Endodermal cell (in vitro differentiated cells): Measurements from ENCODE around the gene ELMOD1. TPM values are rescaled to one million over a fixed set of nuclear protein-coding genes. Genes with fewer than 3 reads are reported as not detected.

Experiments used
- DNase-seq: peaks from one replicate; pipeline ENCODE4 v3.0.0-alpha.2; 2017
- H3K27ac ChIP-seq: 2 replicates; pipeline ENCODE4 v1.5.1; 2013; ENCODE audit warnings: mild to moderate bottlenecking, low read depth, low read length, moderate library complexity
- H3K27me3 ChIP-seq: 2 replicates; pipeline ENCODE4 v1.6.1; 2013; ENCODE audit warnings: mild to moderate bottlenecking, low read length, moderate library complexity; ENCODE audit not compliant: insufficient read depth, control insufficient read depth, poor library complexity, severe bottlenecking
- H3K36me3 ChIP-seq: 2 replicates; pipeline ENCODE4 v1.7.0; 2013; ENCODE audit warnings: mild to moderate bottlenecking, low read length, moderate library complexity; ENCODE audit not compliant: control insufficient read depth, insufficient read depth
- H3K4me1 ChIP-seq: one replicate; pipeline ENCODE4 v1.7.0; 2013; ENCODE audit warnings: low read length; ENCODE audit not compliant: control insufficient read depth, insufficient read depth
- H3K4me3 ChIP-seq: 2 replicates; pipeline ENCODE4 v1.5.1; 2013; ENCODE audit warnings: mild to moderate bottlenecking, low read length, moderate library complexity
- H3K9ac ChIP-seq: 2 replicates; pipeline ENCODE4 v1.6.1; 2013; ENCODE audit warnings: mild to moderate bottlenecking, low read length, moderate library complexity; ENCODE audit not compliant: poor library complexity, severe bottlenecking; ENCODE audit errors: extremely low read depth
- H3K9me3 ChIP-seq: 2 replicates; pipeline ENCODE4 v1.6.1; 2013; ENCODE audit warnings: mild to moderate bottlenecking, low read length, moderate library complexity; ENCODE audit not compliant: control insufficient read depth
- H3K27ac Mint-ChIP-seq: 2 replicates; pipeline ENCODE4 v1.8.0; 2020; ENCODE audit warnings: mixed read lengths
- H3K27me3 Mint-ChIP-seq: 2 replicates; pipeline ENCODE4 v1.8.0; 2021; ENCODE audit warnings: mild to moderate bottlenecking, mixed read lengths; ENCODE audit not compliant: insufficient read depth
- H3K36me3 Mint-ChIP-seq: 2 replicates; pipeline ENCODE4 v1.8.0; 2020; ENCODE audit warnings: low read depth, mixed read lengths
- H3K4me1 Mint-ChIP-seq: 2 replicates; pipeline ENCODE4 v1.8.0; 2020; ENCODE audit warnings: mixed read lengths
- H3K4me3 Mint-ChIP-seq: 2 replicates; pipeline ENCODE4 v1.8.0; 2020; ENCODE audit warnings: mild to moderate bottlenecking, moderate library complexity, mixed read lengths
- H3K9me3 Mint-ChIP-seq: 2 replicates; pipeline ENCODE4 v1.8.0; 2020; ENCODE audit warnings: mild to moderate bottlenecking, mixed read lengths
- WGBS, 2 experiments: methylation state at CpG; one replicate each; pipeline versions ENCODE4 v1.1.5 to v1.1.7; 2013; ENCODE audit warnings: missing lambda C conversion rate in 2 of 2, mixed read lengths in 1 of 2; ENCODE audit not compliant: insufficient coverage in 1 of 2, insufficient read length in 1 of 2; 5-methylcytosine and 5-hydroxymethylcytosine counted together
- total RNA-seq, 2 donors: library from RNA; stranded (reverse); fragmentation: NEBNext Ultra II Directional in 1 of 2; extraction: Animal tissue kit (Norgen Biotek cat#: 25700) in 1 of 2; gene quantifications; 2 replicates in 1 of 2; 3 replicates in 1 of 2; pipeline ENCODE4 v1.2.1, GENCODE V29; 2021
- TF ChIP-seq, protein P1 (sequence below): fragments of 200-600 bp; sonication (generic); conservative IDR thresholded peaks from 2 replicates; pipeline ENCODE4 v1.5.0; 2021; ENCODE audit warnings: antibody characterized with exemption, mild to moderate bottlenecking

Gene ELMOD1
- total RNA-seq, 2 donors from 2014 or later: 0.46 to 0.60 TPM

GRCh38 chr11:107675902-107676301 is 85.0 kb downstream of the ELMOD1 start:
- Histone ChIP-seq H3K36me3 (no peaks in the 10 kb centered on the region), H3K27ac (no peak overlapping the region), H3K4me1 (no peaks in the 10 kb centered on the region), H3K27me3 (no peaks in the 10 kb centered on the region), H3K9me3 (no peaks in the 10 kb centered on the region), H3K4me3 (no peak overlapping the region), H3K9ac (no peak overlapping the region)
- H3K4me1 Mint-ChIP-seq: no peaks in the 10 kb centered on the region
- H3K27ac Mint-ChIP-seq: no peak overlapping the region
- WGBS, 2 experiments: 93 to 94% methylated on average over 2 of the region's 2 CpGs
- no peak for DNase-seq
- H3K9me3 Mint-ChIP-seq: no peaks in the 10 kb centered on the region
- TF ChIP-seq, protein P1, sequence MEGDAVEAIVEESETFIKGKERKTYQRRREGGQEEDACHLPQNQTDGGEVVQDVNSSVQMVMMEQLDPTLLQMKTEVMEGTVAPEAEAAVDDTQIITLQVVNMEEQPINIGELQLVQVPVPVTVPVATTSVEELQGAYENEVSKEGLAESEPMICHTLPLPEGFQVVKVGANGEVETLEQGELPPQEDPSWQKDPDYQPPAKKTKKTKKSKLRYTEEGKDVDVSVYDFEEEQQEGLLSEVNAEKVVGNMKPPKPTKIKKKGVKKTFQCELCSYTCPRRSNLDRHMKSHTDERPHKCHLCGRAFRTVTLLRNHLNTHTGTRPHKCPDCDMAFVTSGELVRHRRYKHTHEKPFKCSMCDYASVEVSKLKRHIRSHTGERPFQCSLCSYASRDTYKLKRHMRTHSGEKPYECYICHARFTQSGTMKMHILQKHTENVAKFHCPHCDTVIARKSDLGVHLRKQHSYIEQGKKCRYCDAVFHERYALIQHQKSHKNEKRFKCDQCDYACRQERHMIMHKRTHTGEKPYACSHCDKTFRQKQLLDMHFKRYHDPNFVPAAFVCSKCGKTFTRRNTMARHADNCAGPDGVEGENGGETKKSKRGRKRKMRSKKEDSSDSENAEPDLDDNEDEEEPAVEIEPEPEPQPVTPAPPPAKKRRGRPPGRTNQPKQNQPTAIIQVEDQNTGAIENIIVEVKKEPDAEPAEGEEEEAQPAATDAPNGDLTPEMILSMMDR: no peak
- H3K27me3 Mint-ChIP-seq: no peaks in the 10 kb centered on the region
- no peak overlapping the region for H3K4me3 Mint-ChIP-seq
- no peaks in the 10 kb centered on the region for H3K36me3 Mint-ChIP-seq

- Mint-ChIP-seq H3K4me3 (no peak overlapping the region), H3K27me3 (no peaks in the 10 kb centered on the region), H3K4me1 (no peaks in the 10 kb centered on the region), H3K27ac (no peak overlapping the region), H3K36me3 (no peaks in the 10 kb centered on the region), H3K9me3 (no peaks in the 10 kb centered on the region)
- DNase-seq: no peak
- H3K27me3 ChIP-seq: no peaks in the 10 kb centered on the region
- no peaks in the 10 kb centered on the region for H3K36me3 ChIP-seq
- H3K4me1 ChIP-seq: no peaks in the 10 kb centered on the region
- H3K27ac ChIP-seq: no peak overlapping the region
- H3K9ac ChIP-seq: no peak overlapping the region
- H3K9me3 ChIP-seq: no peaks in the 10 kb centered on the region
- TF ChIP-seq, protein P1: no peak
- WGBS, 2 experiments: 83 to 86% methylated on average over 7 to 8 of the region's 8 CpGs
- no peak overlapping the region for H3K4me3 ChIP-seq
These were observed 85.5 kb downstream of the ELMOD1 start for GRCh38 chr11:107676336-107677057.

DNA sequence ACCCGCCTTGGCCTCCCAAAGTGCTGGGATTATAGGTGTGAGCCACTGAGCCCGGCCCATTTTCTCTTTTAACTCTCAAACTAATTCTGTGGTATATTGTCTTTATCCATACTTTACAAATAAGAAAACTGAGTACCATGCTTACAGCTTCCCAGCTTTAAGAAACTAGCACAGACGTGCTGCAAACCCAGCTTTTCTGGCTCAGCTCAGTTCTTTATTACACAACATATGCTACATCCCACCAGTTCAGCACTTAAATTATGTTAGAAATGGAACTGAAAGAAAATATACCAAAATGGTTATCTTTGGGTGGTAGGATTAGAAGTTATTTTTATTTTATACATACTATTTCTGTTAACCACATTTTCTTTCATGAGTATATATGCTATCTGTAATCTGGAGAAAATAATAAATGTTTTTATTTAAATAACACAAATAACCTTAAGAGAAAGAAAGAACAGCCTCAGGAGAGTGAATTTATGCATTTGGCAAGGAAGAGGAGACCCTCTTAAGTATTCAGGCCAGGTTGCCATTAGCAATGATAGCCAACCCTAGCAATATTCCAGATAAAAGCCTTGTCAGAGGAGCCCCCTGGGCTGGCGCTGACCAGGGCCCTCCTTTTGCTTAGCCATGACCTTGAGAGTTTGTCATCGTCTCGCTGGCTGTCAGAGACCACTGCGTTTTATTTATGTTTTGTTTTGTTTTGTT is 87.1 kb downstream of the ELMOD1 start:
- Mint-ChIP-seq H3K4me1 (no peaks in the 10 kb centered on the region), H3K9me3 (no peaks in the 10 kb centered on the region), H3K27me3 (no peaks in the 10 kb centered on the region), H3K36me3 (no peaks in the 10 kb centered on the region), H3K4me3 (no peak overlapping the region), H3K27ac (no peak overlapping the region)
- no peak overlapping the region for H3K4me3 ChIP-seq
- no peaks in the 10 kb centered on the region for H3K9me3 ChIP-seq
- TF ChIP-seq, protein P1: no peak
- H3K27ac ChIP-seq: no peak overlapping the region
- H3K9ac ChIP-seq: no peak overlapping the region
- H3K4me1 ChIP-seq: no peaks in the 10 kb centered on the region
- 40 to 77% methylated on average over 1 to 7 of the region's 7 CpGs for WGBS, 2 experiments
- H3K36me3 ChIP-seq: no peaks in the 10 kb centered on the region
- DNase-seq: no peak
- H3K27me3 ChIP-seq: no peaks in the 10 kb centered on the region
